ENCODE measurements around the gene WASF2. TPM values are rescaled to one million over a fixed set of nuclear protein-coding genes. Genes with fewer than 3 reads are reported as not detected.
"Not testable (repeated sequence)": the region's sequence is repeated elsewhere in the genome, so short reads cannot be mapped to it uniquely, and the experiment has no call there.

Gene WASF2
- total and polyA plus RNA-seq, 2 of the 4 experiments (the other 2 are of a cell fraction): 7.9 to 45.4 TPM

DNA sequence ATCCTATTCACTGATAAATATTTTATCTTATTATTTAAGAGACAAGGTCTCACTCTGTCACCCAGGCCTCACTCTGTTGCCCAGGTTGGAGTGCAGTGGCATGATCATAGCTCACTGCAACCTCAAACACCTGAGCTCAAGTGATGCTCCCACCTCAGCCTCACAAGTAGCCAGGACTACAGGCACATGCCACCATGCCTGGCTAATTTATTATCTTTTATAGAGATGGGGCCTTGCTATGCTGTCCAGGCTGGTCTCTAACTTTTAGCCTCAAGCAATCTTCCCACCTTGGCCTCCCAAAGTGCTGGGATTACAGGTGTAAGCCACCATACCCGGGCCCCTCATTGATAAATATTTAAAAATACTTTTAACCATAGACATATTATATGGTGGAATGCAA lies 57.2 kb downstream of the WASF2 start:
- H3K27ac ChIP-seq (ENCODE audit: insufficient read depth, low read length); H4K91ac ChIP-seq (ENCODE audit: insufficient read depth, low read depth, low read length); H4K5ac ChIP-seq (ENCODE audit: low read depth, low read length); H2BK15ac ChIP-seq (ENCODE audit: low read depth, low read length); in situ Hi-C loops (cut with MboI; ENCODE audit: low sequenced_read_pairs); POLR2A ChIA-PET (ENCODE audit: unreplicated experiment); H2BK5ac ChIP-seq (ENCODE audit: low read depth, low read length, poor library complexity, severe bottlenecking); H3K9ac ChIP-seq (ENCODE audit: low read depth, low read length); H3K4me2 ChIP-seq (ENCODE audit: low read depth, low read length); H3K36me3 ChIP-seq (ENCODE audit: control insufficient read depth, insufficient read depth, low read length); H3K18ac ChIP-seq (ENCODE audit: low read depth, low read length); H3K23ac ChIP-seq (ENCODE audit: low read depth, low read length); dilution Hi-C loops (cut with HindIII; ENCODE audit: low sequenced_read_pairs, unreplicated experiment); H3K56ac ChIP-seq (ENCODE audit: extremely low read depth, insufficient read depth, low read length); H4K8ac ChIP-seq (ENCODE audit: low read depth in 2 of 2, low read length in 2 of 2); H3K9me3 ChIP-seq (ENCODE audit: control insufficient read depth, insufficient read depth, low read length); intact Hi-C loops (cut with micrococcal nuclease); H2BK20ac ChIP-seq (ENCODE audit: low read depth, low read length); H2AK5ac ChIP-seq (ENCODE audit: low read depth, low read length); H3K4ac ChIP-seq (ENCODE audit: low read depth, low read length); ATAC-seq (ENCODE audit: low read depth); BruUV-seq (replicated peaks); H3K4me3 ChIP-seq (ENCODE audit: insufficient read depth, low read depth, low read length); H3K14ac ChIP-seq (replicated peaks; ENCODE audit: low read depth, low read length); H3K27me3 ChIP-seq (ENCODE audit: control insufficient read depth, insufficient read depth, low read length); H2AK9ac ChIP-seq (replicated peaks; ENCODE audit: low read depth, low read length, poor library complexity); H2AFZ ChIP-seq (replicated peaks; ENCODE audit: low read length, poor library complexity); DNase-seq; H2BK120ac ChIP-seq (ENCODE audit: low read depth, low read length): not testable (repeated sequence)
- H3K79me1 ChIP-seq (ENCODE audit: low read depth in 1 of 2, low read length in 2 of 2): peaks cover 59 to 92% of the 10 kb centered on the region in 2 experiments
- peaks cover 21% of the 10 kb centered on the region for H3K4me1 ChIP-seq (ENCODE audit: control insufficient read depth, insufficient read depth, low read length)
- WGBS, 2 experiments (ENCODE audit: extremely low coverage in 2 of 2, insufficient read length in 1 of 2): no CpG with 5 or more reads among the region's 1 CpG
- H4K20me1 ChIP-seq (ENCODE audit: insufficient read depth, low read length): peaks cover 77% of the 10 kb centered on the region
- H3K9me1 ChIP-seq (ENCODE audit: insufficient read depth, low read length): peaks cover 16% of the 10 kb centered on the region
- CTCF ChIA-PET: interaction anchor here (0.9 kb wide), 1 partner anchor 16 kb away, joined by 3 read pairs; no protein-coding TSS in a partner anchor
